ENCODE data around the gene DYNC1LI1.
A peak's percentile ranks its signal among the peaks of the same experiment; 100 is the strongest.
"Not testable (repeated sequence)": the region's sequence is repeated elsewhere in the genome, so short reads cannot be mapped to it uniquely, and the experiment has no call there.

The DYNC1LI1 gene

GRCh38 chr3:32531010-32531647 lies 39.5 kb downstream of the DYNC1LI1 start:
- no peak for DNase-seq (ENCODE audit: low read depth in 2 of 2)

DNA sequence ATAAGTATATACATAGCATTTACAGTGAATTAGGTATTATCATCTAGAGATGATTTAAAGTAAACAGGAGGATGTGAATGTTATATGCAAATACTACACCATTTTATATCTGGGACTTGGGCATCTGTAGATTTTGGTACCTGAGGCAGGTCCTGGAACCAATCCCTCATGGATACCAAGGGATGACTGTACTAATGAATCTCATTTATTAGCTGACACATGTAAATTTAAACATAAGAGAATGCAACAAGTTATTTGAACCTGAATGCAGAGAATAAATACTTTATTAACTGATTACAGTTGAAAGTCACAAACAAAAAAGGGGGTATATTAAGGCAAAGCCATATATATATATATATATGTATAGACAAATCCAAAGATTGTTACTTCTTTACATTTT lies 44.9 kb downstream of the DYNC1LI1 start:
- DNase-seq (ENCODE audit: low read depth in 2 of 2): no peak

DNA sequence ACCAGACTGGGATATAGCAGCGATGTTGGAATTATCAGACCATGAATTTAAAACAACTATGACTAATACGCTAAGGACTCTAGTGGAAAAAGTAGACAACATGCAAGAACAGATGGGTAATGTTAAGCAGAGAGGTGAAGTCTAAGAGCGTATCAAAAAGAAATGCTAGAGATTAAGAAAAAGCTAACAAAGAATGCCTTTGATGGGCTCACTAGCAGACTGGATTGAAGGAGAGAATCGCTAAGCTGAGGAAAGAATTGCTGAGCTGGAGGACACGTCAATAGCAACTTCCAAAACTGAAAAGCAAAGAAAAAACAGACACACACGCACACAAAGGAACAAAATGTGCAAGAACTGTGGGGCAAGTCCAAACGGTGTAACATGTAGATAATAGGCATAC lies 48.0 kb downstream of the DYNC1LI1 start:
- no peak for DNase-seq (ENCODE audit: low read depth in 2 of 2)

GRCh38 chr3:32518921-32519320 lies 51.7 kb downstream of the DYNC1LI1 start:
- DNase-seq (ENCODE audit: low read depth in 2 of 2): not testable (repeated sequence)

DNA sequence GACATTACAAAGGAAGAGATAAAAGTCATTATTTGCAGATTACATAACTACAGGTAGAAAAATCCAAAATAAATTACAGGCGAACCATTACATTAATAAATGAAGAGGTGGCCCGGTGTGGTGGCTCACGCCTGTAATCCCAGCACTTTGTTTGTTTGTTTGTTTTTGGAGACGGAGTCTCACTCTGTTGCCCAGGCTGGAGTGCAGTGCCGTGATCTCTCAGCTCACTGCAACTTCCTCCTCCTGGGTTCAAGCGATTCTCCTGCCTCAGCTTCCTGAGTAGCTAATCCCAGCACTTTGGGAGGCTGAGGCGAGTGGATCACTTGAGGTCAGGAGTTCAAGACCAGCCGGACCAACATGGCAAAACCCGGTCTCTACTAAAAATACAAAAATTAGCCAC lies 53.9 kb downstream of the DYNC1LI1 start:
- DNase-seq (ENCODE audit: low read depth in 2 of 2): not testable (repeated sequence)

- DNase-seq (ENCODE audit: low read depth in 2 of 2): no peak
These were observed 59.7 kb downstream of the DYNC1LI1 start for GRCh38 chr3:32511005-32511404.

GRCh38 chr3:32510075-32510724 lies 60.5 kb downstream of the DYNC1LI1 start:
- DNase-seq (ENCODE audit: low read depth in 2 of 2): peak; percentile 21 to 39

DNA sequence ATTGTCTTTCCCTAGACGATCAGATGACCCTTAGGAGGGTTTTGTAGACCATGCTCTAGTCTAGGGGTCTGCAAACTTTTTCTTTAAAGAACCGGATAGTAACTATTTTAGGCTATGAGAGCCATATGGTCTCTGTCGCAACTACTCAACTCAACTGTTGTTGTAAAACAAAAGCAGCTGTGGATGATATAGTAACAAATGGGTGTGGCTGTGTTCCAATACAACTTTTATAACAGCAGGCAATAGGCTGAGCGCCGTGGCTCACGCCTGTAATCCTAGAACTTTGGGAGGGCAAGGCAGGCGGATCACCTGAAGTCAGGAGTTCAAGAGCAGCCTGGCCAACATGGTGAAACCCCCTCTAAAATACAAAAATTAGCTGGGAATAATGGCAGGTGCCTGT lies 61.9 kb downstream of the DYNC1LI1 start:
- DNase-seq (ENCODE audit: low read depth in 2 of 2): no peak

DNA sequence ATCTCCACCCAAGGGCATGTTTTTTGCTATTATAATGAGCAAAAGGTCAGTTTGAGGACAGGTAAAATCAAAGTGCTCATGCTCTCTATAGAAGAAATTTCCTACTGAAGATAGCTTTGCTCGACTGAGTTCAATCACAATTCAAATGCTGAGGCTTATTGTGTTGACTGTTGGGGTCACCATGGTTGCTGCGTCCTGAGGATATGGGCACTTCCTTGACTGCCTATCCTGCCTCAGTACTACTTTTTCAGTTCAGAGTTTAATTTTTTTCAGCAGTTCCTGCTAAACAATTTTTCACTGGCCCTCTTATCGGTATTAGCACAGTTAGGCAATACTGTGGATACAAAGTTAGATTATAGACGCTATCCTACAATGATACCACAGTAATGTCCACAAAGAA lies 64.2 kb downstream of the DYNC1LI1 start:
- no peak for DNase-seq (ENCODE audit: low read depth in 2 of 2)

GRCh38 chr3:32502946-32503286 lies 67.7 kb downstream of the DYNC1LI1 start:
- DNase-seq (ENCODE audit: low read depth in 2 of 2): no peak

- peak; percentile 41 to 49 for DNase-seq (ENCODE audit: low read depth in 2 of 2)
These were observed 68.3 kb downstream of the DYNC1LI1 start, which contains the start of gene CMTM6 for GRCh38 chr3:32502118-32502945. TSS of gene CMTM6 (minus strand) at chr3:32502852. CDS start at chr3:32502745, 107 bp downstream.

DNA sequence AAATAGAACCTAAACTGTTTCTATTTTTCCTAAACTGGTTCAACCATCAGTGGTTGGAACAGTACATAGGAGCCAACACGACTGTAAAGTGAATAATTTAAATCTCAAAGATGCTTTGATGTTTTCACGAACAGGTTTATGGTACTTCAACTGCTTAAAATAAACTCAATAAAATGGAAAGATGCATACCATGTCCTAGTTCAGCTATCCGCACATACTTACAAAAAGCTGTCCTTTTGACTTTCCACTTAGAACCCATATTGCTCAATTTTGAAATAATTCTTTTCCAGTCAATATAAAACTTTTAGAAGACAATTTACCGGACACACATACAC lies 68.9 kb downstream of the DYNC1LI1 start:
- no peak for DNase-seq (ENCODE audit: low read depth in 2 of 2)

DNA sequence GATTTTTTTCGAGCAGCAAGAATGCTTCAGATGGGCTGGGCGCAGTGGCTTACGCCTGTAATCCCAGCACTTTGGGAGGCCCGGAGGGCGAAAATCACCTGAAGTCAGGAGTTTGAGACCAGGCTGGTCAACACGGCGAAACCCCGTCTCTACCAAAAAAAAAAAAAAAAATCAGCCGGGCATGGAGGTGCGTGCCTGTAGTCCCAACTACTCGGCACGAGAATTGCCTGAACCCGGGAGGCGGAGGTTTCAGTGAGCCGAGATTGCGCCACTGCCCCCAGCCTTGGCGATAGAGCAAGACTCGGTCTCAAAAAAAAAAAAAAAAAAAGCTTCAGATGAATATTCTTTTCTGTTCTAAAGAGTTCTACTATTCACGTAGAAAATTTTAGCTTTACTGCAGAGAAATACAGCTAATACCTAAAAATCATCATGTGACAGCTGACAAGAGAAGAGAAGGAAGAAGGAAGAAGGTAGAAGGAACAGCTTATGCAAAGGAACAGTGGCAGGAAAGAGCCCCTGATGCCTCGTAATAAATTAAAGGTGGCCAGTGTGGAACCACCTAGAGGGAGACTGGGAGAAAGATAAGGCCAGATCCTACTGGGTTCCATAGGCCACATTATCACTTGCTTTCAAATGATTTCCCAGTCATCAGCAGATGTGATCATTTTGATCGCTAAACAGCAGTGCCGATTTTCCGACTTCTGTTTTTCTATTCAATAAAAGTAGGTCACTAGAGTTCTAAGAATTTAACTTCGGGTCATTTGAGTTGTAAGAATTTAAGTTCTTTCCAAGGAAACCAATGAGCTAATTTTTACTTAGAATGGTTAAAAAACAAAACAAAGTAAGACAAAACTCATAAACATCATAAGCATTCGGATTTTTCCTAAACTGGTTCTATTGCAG lies 69.5 kb downstream of the DYNC1LI1 start:
- no peak for DNase-seq (ENCODE audit: low read depth in 2 of 2)

GRCh38 chr3:32500231-32500630 lies 70.4 kb downstream of the DYNC1LI1 start:
- DNase-seq (ENCODE audit: low read depth in 2 of 2): no peak

GRCh38 chr3:32499585-32499984 lies 71.1 kb downstream of the DYNC1LI1 start:
- no peak for DNase-seq (ENCODE audit: low read depth in 2 of 2)

GRCh38 chr3:32498992-32499391 lies 71.7 kb downstream of the DYNC1LI1 start:
- no peak for DNase-seq (ENCODE audit: low read depth in 2 of 2)

GRCh38 chr3:32498252-32498651 lies 72.4 kb downstream of the DYNC1LI1 start:
- no peak for DNase-seq (ENCODE audit: low read depth in 2 of 2)

GRCh38 chr3:32495609-32496008 lies 75.0 kb downstream of the DYNC1LI1 start:
- no peak for DNase-seq (ENCODE audit: low read depth in 2 of 2)

DNA sequence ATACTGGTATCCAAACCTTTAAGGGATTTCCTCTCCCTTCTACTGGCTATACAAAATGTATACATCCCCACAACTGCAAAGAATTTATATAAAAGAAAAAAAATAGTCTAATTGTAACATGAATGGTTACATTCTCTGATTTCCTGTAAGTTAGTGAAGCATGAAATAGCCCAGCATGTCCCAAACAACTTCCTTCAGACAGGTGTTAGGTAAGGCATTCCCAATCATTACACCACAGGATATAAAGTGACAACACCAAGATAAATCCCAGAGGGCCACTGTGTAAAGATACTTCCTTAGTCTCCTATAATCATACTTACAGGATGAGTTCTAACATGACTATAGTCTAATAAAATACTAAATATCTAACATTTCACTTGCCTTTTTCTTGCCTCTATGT lies 75.6 kb downstream of the DYNC1LI1 start:
- DNase-seq (ENCODE audit: low read depth in 2 of 2): no peak

GRCh38 chr3:32493437-32494414 lies 76.9 kb downstream of the DYNC1LI1 start:
- DNase-seq (ENCODE audit: low read depth in 2 of 2): no peak
